ENCODE results near the gene TAMALIN.

Gene TAMALIN

DNA sequence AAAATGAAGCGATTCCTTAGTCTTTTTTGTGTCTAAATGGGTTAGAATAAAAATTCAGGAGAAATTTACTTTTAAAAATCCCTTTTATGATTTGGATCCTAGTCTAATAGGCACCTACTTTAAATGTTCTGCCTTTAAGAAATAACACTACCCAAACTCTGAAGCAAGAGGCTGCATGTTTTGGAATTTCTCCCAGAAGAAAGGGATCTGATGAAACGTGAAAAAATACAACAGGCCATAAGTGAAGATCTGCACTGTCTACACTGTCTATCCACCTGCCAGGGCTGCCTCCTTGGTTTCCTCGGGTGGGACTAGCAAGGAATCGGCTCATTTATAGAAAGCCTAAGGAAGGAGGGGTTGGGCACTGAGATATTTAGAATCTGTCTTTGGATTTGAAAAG is 33.2 kb upstream of the TAMALIN start:
- TF ChIP-seq SIN3A (IDR thresholded peaks at IDR 0.05; ENCODE audit: borderline replicate concordance, insufficient read depth, low read length) (no peak), TAF1 (IDR thresholded peaks at IDR 0.05; ENCODE audit: borderline replicate concordance, insufficient read depth, low read length) (no peak), FOXP2 (optimal IDR thresholded peaks at IDR 0.05; ENCODE audit: borderline replicate concordance, extremely low read depth, extremely low read length, insufficient read depth) (no peak), POLR2AphosphoS5 (IDR thresholded peaks at IDR 0.05; ENCODE audit: low read depth, low read length) (no peak)
- TF ChIP-seq, protein P1, sequence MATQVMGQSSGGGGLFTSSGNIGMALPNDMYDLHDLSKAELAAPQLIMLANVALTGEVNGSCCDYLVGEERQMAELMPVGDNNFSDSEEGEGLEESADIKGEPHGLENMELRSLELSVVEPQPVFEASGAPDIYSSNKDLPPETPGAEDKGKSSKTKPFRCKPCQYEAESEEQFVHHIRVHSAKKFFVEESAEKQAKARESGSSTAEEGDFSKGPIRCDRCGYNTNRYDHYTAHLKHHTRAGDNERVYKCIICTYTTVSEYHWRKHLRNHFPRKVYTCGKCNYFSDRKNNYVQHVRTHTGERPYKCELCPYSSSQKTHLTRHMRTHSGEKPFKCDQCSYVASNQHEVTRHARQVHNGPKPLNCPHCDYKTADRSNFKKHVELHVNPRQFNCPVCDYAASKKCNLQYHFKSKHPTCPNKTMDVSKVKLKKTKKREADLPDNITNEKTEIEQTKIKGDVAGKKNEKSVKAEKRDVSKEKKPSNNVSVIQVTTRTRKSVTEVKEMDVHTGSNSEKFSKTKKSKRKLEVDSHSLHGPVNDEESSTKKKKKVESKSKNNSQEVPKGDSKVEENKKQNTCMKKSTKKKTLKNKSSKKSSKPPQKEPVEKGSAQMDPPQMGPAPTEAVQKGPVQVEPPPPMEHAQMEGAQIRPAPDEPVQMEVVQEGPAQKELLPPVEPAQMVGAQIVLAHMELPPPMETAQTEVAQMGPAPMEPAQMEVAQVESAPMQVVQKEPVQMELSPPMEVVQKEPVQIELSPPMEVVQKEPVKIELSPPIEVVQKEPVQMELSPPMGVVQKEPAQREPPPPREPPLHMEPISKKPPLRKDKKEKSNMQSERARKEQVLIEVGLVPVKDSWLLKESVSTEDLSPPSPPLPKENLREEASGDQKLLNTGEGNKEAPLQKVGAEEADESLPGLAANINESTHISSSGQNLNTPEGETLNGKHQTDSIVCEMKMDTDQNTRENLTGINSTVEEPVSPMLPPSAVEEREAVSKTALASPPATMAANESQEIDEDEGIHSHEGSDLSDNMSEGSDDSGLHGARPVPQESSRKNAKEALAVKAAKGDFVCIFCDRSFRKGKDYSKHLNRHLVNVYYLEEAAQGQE (IDR thresholded peaks at IDR 0.05; ENCODE audit: insufficient read depth in 1 of 2, low read depth in 2 of 2, low read length in 2 of 2): no peak

DNA sequence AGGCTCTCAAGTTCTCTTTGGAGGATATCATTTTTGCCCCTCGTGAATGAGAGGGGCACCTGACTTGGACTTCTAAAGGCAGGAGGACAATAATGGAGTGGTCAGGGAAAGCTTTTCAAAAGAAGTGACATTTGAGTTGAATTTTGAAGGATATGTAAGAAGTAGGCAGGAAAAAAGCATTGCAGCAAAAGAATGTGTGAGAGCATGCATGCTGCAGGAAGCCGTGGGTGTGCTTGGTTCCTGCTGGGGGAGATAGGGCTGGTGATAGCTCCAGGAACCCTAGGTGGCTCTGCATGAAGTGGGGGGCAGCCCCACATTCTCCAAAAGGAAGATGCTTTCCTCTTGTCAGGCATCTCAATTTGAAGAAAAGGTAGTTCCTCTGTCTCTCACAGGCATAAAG is 32.1 kb upstream of the TAMALIN start:
- no peak for TF ChIP-seq SIN3A (IDR thresholded peaks at IDR 0.05; ENCODE audit: borderline replicate concordance, insufficient read depth, low read length)
- no peak for TF ChIP-seq TAF1 (IDR thresholded peaks at IDR 0.05; ENCODE audit: borderline replicate concordance, insufficient read depth, low read length)
- TF ChIP-seq, protein P1 (IDR thresholded peaks at IDR 0.05; ENCODE audit: insufficient read depth in 1 of 2, low read depth in 2 of 2, low read length in 2 of 2): no peak
- TF ChIP-seq POLR2AphosphoS5 (IDR thresholded peaks at IDR 0.05; ENCODE audit: low read depth, low read length): no peak
- TF ChIP-seq FOXP2 (optimal IDR thresholded peaks at IDR 0.05; ENCODE audit: borderline replicate concordance, extremely low read depth, extremely low read length, insufficient read depth): no peak

DNA sequence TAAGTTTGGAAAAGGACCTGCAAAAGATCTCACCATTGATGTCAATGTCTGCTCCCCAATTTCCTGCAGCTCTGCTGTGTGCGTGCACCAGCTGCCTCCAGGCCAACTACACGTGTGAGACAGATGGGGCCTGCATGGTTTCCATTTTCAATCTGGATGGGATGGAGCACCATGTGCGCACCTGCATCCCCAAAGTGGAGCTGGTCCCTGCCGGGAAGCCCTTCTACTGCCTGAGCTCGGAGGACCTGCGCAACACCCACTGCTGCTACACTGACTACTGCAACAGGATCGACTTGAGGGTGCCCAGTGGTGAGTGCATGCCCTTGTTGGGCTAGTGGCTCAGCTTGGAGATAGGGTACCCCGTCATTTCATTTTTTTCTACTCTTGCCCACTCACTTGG is 31.6 kb upstream of the TAMALIN start:
- TF ChIP-seq POLR2AphosphoS5 (IDR thresholded peaks at IDR 0.05; ENCODE audit: low read depth, low read length) (no peak), FOXP2 (optimal IDR thresholded peaks at IDR 0.05; ENCODE audit: borderline replicate concordance, extremely low read depth, extremely low read length, insufficient read depth) (no peak), TAF1 (IDR thresholded peaks at IDR 0.05; ENCODE audit: borderline replicate concordance, insufficient read depth, low read length) (no peak), SIN3A (IDR thresholded peaks at IDR 0.05; ENCODE audit: borderline replicate concordance, insufficient read depth, low read length) (no peak)
- TF ChIP-seq, protein P1 (IDR thresholded peaks at IDR 0.05; ENCODE audit: insufficient read depth in 1 of 2, low read depth in 2 of 2, low read length in 2 of 2): no peak

DNA sequence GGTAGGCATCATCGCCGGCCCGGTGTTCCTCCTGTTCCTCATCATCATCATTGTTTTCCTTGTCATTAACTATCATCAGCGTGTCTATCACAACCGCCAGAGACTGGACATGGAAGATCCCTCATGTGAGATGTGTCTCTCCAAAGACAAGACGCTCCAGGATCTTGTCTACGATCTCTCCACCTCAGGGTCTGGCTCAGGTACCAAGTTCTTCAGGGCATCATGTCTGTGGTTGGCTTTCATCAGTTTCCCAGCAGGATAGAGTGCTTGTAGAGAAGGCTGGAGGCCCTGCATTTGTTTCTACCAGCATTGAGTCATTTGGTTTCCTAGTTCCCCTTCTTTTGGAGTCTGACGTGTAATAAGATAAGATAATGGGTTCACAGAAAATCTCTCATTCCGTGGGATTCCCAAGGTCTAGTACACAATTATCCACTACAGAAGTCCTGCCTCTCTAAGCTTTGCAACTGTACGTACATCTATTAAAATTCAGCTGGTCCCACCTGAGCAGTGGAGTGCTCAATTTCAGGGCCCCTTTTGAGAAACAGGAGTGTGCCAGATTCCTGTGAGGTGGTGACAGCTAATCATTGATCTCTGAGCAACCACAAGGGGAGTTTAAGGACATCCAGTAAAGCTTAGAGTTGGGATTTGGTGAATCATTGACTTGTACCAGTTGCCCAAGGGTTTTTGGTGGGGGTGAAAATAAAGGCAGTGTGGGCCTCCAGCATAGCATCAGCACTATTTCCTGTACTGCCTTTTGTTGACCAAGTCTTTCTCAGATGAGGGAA is 30.2 kb upstream of the TAMALIN start:
- TF ChIP-seq SIN3A (IDR thresholded peaks at IDR 0.05; ENCODE audit: borderline replicate concordance, insufficient read depth, low read length) (no peak), POLR2AphosphoS5 (IDR thresholded peaks at IDR 0.05; ENCODE audit: low read depth, low read length) (no peak), FOXP2 (optimal IDR thresholded peaks at IDR 0.05; ENCODE audit: borderline replicate concordance, extremely low read depth, extremely low read length, insufficient read depth) (no peak), TAF1 (IDR thresholded peaks at IDR 0.05; ENCODE audit: borderline replicate concordance, insufficient read depth, low read length) (no peak)
- TF ChIP-seq, protein P1 (IDR thresholded peaks at IDR 0.05; ENCODE audit: insufficient read depth in 1 of 2, low read depth in 2 of 2, low read length in 2 of 2): no peak
